Measurements from ENCODE around the gene PMEPA1.

PMEPA1 gene

DNA sequence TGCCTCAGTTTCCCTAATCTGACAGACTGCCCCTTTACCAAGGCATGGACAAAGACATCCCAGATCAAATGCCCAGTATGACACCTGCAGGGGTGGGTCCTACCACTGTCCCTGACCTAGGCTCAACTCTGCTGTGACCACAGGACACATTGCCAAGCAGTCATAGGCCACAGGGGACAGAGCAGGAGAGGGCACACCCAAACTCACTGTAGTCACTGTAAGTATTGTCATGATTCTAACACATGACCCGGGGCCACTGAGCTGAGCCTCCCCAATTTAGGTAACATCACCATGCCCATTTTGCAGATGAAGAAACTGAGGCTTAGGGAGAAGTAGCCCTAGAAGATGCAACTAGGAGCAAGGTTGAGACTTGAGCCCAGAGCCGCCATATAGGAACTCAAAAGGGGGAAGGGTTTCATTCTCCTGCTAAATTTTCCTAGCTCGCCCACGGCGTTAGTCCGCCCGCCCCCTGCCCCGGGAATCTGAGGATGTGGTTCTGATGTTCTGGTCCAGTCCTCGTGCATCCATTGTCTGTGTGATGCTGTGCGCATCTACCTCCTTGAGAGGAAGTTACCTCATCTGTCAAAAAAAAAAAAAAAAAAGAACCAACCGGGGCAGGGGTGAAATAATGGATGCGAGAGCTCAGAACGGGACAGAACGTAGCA lies 44.8 kb downstream of the PMEPA1 start:
- Mint-ChIP-seq H3K4me3 (no peak overlapping the region), H3K36me3 (ENCODE audit: low read depth) (no peaks in the 10 kb centered on the region), H3K4me1 (peaks cover 55% of the 10 kb centered on the region), H3K27me3 (ENCODE audit: low read depth) (no peaks in the 10 kb centered on the region), H3K9me3 (no peaks in the 10 kb centered on the region), H3K27ac (peak overlapping the region in 1 of 3 experiments; percentile 98)
- TF ChIP-seq CTCF (IDR thresholded peaks at IDR 0.05; ENCODE audit: unreplicated experiment in 3 of 3), result no peak

GRCh38 chr20:57664476-57664875 lies 45.3 kb downstream of the PMEPA1 start:
- H3K4me1 Mint-ChIP-seq, result peaks cover 60% of the 10 kb centered on the region
- no peak for TF ChIP-seq CTCF (IDR thresholded peaks at IDR 0.05; ENCODE audit: unreplicated experiment in 3 of 3)
- H3K9me3 Mint-ChIP-seq, result no peaks in the 10 kb centered on the region
- H3K27ac Mint-ChIP-seq, result no peak overlapping the region
- no peak overlapping the region for H3K4me3 Mint-ChIP-seq
- H3K36me3 Mint-ChIP-seq (ENCODE audit: low read depth), result no peaks in the 10 kb centered on the region
- H3K27me3 Mint-ChIP-seq (ENCODE audit: low read depth), result no peaks in the 10 kb centered on the region

GRCh38 chr20:57663681-57664451 lies 45.9 kb downstream of the PMEPA1 start:
- Mint-ChIP-seq H3K36me3 (ENCODE audit: low read depth) (peaks cover 4% of the 10 kb centered on the region), H3K27ac (peak overlapping the region in 1 of 3 experiments; percentile 64), H3K4me1 (peaks cover 64% of the 10 kb centered on the region), H3K4me3 (no peak overlapping the region), H3K9me3 (no peaks in the 10 kb centered on the region), H3K27me3 (ENCODE audit: low read depth) (no peaks in the 10 kb centered on the region)
- no peak for TF ChIP-seq CTCF (IDR thresholded peaks at IDR 0.05; ENCODE audit: unreplicated experiment in 3 of 3)

- no peak for TF ChIP-seq CTCF (IDR thresholded peaks at IDR 0.05; ENCODE audit: unreplicated experiment in 3 of 3)
- Mint-ChIP-seq H3K27me3 (ENCODE audit: low read depth) (no peaks in the 10 kb centered on the region), H3K9me3 (no peaks in the 10 kb centered on the region), H3K27ac (peak overlapping the region in 2 of 3 experiments; percentile 26 to 64), H3K4me3 (no peak overlapping the region), H3K36me3 (ENCODE audit: low read depth) (peaks cover 10% of the 10 kb centered on the region), H3K4me1 (peaks cover 62% of the 10 kb centered on the region)
Observed at GRCh38 chr20:57663241-57663640, 46.6 kb downstream of the PMEPA1 start.

GRCh38 chr20:57662456-57663240 lies 47.2 kb downstream of the PMEPA1 start:
- Mint-ChIP-seq H3K4me3 (no peak overlapping the region), H3K4me1 (peaks cover 61% of the 10 kb centered on the region), H3K27me3 (ENCODE audit: low read depth) (no peaks in the 10 kb centered on the region), H3K36me3 (ENCODE audit: low read depth) (peaks cover 14% of the 10 kb centered on the region), H3K27ac (peak overlapping the region in 2 of 3 experiments; percentile 49 to 64), H3K9me3 (no peaks in the 10 kb centered on the region)
- TF ChIP-seq CTCF (IDR thresholded peaks at IDR 0.05; ENCODE audit: unreplicated experiment in 3 of 3), result no peak

Data from nephron (organoid).